GM12874 (cell line): ENCODE results near the gene MYO15B.
A peak's percentile ranks its signal among the peaks of the same experiment; 100 is the strongest.

ENCODE experiments used
- CTCF ChIP-seq: IDR thresholded peaks from 2 replicates; pipeline ENCODE4 v1.5.1; 2011; ENCODE audit warnings: low read depth, mild to moderate bottlenecking, control low read depth, low read length, moderate library complexity; ENCODE audit not compliant: insufficient read depth

MYO15B gene

GRCh38 chr17:75607086-75607485 lies 19.5 kb downstream of the MYO15B start:
- no peak for TF ChIP-seq CTCF

- no peak for TF ChIP-seq CTCF
Observed at GRCh38 chr17:75610103-75610984, 22.7 kb downstream of the MYO15B start.

DNA sequence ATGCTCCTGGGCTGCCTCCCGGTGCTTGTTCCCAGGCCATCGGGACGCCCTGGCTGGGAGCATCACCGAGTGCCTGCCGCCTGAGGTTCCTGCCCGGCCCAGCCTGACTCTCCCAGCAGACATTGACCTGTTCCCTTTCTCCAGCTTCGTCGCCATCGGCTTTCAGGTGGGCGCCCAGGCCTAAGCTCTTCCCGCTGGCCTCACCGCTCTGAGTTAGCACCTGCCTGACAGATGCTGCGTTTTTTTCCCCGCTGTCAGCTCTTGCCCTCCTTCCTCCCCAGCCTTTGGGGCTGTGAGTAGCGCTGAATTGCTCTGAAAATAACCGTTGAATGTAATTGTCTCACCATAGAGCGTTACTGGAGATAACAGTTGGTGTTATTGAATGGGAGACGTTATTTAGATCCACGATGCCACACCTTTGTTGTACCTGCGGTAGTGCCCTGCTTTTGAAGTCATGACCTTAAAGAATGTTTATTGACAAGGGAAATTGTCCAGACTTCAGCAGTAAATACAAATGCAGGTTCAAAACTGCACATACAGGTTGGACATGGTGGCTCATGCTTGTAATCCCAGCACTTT lies 24.3 kb downstream of the MYO15B start:
- TF ChIP-seq CTCF: no peak

GRCh38 chr17:75612906-75613626 lies 25.5 kb downstream of the MYO15B start:
- TF ChIP-seq CTCF: no peak

- 0 out of 2 replicates have a peak, but pooled peaks have one; percentile 2 for TF ChIP-seq CTCF
Observed at GRCh38 chr17:75614006-75614405, 26.4 kb downstream of the MYO15B start.

GRCh38 chr17:75614556-75615270 lies 27.1 kb downstream of the MYO15B start:
- no peak for TF ChIP-seq CTCF

DNA sequence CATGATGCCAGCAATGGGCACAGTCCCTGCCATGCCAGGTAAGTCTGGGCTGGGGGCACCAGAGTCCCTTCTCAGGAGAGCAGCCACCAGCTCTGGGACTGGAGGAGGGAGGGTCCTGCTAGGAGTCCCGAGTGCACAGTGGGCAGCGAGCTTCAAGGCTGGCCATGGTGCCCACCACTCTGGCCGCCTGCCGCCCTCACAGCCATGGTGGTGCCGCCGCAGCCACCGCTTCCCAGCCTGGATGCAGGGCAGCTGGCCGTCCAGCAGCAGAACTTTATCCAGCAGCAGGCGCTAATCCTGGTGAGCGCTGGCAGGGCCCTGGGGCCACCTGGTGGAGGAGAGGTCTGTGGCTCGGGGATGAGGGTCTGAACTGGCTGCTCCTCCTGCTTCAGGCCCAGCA lies 27.7 kb downstream of the MYO15B start:
- no peak for TF ChIP-seq CTCF
